GM19328 (cell line): ENCODE measurements around the gene KATNA1.
A peak's percentile ranks its signal among the peaks of the same experiment; 100 is the strongest.

Experiments
- ATAC-seq: cut with Tn5 transposase; IDR thresholded peaks from one replicate; pipeline ENCODE4 v1.9.1; 2021; ENCODE audit warnings: mild to moderate bottlenecking, moderate library complexity; ENCODE audit not compliant: unreplicated experiment

Gene KATNA1

DNA sequence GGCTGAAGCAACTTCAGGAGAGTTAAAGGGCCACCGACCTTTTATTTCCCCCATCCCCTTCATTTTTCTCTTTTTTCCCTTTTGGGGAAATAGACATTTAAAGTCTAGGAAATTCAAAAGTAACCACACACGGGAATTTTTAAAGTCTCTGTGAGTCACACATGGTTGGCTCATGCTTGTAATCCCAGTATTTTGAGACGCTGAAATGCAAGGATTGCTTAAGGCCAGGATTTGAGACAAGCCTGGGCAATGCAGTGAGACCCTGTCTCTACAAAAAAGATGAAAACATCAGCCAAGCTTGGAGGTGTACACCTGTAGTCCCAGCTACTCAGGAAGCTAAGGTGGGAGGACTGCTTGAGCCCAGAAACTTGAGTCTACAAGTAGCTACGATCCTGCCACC is 34.2 kb downstream of the KATNA1 start:
- ATAC-seq: no peak

DNA sequence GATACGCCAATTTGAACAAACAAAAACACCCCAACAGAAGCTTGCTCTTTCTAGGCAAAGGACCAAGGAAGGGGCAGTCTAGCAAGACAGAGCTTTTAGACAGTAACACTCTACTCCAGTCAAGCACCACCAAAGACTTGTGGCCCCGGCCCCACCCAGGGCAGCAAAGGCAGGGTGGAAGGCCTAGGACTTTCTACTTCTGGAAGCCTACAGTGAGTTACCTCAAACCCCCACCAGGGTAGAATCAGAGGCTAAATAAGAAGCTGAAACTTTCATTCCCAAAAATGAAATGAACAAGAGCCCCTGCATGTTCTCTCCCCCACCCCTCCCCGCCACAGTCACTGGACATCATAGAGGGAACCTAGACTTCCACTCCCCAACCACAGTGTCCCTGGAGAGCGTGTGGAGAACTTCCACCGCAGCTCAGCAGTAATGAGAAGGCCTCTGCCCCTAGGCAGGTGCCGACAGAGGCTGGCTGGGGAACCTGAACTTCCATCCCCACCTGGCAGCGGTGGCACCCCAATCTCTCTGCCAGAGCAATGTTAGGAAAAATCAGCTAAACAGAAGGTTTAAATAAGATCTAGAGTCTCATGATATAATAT is 40.0 kb downstream of the KATNA1 start:
- ATAC-seq: no peak

DNA sequence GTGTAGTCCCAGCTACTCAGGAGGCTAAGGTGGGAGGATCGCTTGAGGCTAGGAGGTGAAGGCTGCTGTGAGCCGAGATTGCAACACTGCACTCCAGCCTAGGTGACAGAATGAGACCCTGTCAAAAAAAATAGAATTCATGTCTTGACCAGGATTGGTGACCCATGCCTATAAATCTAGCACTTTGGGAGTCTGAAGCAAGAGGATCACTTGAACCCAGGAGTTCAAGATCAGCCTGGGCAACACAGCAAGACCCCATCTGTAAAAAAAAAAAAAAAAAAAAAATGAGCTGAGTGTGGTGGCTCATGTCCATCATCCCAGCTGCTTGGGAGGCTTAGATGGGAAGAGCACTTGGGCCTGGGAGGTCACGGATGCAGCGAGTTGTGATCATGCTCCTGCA is 48.0 kb downstream of the KATNA1 start:
- no peak for ATAC-seq

DNA sequence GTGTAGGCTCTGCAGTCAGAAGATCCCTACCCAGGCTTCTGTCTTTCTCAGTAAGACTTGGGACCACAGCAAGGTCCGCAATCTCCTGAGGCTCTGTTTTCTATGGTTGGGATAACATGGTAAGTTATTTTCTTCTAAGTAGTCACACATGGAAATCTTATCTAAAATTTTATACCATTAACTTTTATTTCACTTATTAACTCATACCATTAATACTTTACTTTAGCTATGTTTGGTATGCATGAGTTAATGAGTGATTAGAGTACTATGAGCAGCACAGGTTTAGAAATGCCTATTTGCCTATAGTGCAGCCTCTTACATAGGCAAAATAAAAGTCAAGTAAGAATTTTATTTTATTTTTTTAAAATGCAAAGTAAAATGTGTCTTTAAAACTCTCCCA is 55.1 kb downstream of the KATNA1 start:
- ATAC-seq: no peak

DNA sequence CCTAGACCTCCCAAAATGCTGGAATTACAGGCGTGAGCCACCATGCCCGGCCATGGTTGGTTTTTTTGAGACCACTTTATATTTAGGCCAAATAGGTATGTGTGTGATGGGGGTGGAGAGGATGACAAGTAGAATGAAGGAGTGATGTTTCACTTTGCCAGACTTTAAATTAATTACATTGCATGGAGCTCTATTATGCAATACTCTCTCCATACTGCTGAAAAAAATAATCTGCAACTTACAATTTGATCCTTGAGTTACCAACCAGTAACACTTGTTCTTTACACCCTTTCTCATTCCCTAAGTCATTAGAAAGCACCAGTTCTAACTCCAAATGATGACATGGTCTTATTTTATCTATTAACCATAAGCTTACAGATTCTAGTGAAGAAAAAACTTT is 55.5 kb downstream of the KATNA1 start:
- ATAC-seq: no peak

DNA sequence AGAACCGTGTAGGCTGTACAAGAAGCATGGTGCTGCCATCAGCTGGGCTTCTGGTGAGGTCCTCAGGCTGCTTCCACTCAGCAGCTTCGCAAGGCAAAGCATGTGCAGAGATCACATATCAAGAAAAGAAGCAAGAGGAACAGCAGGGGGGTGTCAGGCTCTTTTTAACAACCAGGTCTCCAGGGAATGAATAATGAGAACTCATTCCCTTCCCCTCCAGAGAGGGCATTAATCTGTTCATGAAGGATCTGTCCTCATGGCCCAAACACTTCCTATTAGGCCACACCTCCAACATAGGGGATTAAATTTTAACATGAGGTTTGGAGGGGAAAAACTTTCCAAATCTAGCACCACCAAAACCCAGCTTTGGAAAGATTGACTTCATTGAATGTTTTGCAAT is 62.4 kb downstream of the KATNA1 start:
- no peak for ATAC-seq

DNA sequence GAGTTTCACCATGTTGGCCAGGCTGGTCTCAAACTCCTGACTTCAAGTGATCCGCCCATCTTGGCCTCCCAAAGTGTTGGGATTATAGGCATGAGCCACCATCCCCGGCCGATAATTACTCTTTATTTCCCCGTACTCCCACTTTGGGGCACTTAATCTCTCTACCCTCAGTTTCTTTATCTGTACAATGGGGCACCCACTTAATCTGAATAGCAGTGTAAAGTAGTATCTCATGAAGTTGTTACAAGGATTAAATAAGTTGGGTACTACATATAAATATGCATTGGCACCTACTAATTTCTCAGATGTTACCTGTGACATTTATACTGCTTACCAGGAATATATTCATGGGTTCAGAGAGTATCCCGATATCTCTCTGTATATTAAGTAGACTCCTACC is 67.2 kb downstream of the KATNA1 start:
- no peak for ATAC-seq

DNA sequence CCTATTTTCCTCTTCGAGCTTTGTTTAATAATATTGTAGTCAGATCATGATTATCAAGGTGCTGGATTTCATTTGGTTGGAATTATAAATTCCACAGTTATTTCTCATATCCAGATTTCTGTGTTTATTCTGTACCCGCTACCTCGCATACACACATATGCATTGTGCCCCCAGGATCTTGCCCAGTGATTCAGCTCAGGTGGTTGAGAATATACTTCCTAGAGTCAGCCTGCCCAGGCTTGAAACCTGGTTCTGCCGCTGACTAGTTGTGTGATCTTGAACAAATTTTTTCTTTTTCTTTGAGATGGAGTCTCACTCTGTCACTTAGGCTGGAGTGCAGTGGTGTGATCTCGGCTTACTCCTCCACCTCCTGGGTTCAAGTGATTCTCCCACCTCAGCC is 67.6 kb downstream of the KATNA1 start:
- no peak for ATAC-seq

DNA sequence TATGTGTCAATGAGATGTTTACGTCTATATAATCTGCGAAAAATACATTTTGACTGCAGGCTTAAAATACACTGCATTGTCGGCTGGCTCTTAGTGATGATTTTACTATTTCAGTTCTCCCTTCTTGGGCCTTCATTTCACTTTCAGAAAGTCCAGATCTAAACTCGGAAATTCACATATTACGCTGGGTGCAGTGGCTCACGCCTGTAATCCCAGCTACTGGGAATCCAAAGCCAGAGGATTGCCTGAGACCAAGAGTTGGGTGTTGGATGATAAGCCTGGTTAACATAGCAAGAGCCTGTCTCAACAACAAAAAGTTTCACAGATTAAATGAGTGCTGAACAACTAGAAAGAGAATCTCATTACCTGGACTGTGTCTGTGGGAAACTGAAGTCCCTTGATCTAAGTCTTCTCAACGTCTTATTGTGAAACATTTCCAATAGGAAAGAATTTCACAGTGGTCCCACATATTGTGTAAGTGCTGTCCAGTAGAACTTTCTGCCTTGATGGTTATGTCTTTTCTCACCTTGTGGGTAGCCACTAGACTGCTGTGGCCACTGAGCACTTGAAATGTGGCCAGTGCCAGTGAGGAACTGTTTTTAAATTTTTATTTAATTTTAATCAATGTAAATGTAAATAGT is 80.4 kb downstream of the KATNA1 start:
- no peak for ATAC-seq

DNA sequence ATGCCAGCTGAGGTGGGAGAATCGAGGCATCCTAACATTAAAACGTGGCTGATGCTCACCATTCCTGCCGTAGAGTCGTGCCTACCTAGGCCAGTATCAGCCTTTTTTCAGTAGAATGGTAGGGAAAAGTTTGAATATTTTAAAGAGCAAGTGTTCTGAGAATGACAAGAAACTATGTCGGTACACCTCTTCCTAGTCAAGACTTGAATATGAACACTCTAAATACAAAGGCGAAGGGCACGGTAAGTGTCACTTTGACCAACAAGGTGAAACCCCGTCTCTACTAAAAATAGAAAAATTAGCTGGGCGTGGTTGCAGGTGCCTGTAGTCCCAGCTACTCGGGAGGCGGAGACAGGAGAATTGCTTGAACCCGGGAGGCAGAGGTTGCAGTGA is 81.3 kb downstream of the KATNA1 start:
- no peak for ATAC-seq

DNA sequence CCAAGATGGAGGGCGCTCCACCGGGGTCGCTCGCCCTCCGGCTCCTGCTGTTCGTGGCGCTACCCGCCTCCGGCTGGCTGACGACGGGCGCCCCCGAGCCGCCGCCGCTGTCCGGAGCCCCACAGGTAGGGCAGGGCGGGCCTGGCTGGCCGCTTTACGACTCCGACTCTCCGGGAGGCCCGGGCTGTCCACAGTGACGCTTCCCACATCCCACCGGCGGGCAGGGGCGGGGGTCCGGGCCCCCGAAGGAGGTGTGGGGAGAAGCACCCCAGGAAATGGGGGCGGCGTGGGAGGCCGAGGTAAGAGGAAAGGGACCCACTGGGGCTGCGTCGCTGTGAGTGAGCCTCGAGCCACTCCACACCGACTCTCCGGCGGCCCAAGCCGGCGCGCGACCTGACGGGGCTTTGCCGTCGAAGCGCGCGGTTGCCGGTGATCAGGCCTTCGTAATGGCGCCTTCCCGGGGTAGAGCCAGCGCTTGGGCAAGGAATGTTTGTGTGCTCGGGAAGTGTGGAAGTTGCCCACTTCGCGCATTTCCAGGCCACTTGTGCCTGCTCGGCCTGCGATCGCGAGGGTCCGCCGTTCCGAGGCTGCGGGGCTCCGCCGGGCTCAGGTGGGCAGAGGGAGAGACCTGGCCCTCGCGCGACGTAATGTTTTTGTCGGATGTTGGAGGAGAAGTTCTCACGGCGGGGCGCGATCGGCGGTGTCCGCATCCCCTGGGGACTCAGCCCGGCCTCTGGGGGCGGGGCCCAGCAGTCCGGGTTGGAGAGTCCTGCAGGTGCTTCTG is 81.9 kb downstream of the KATNA1 start:
- peak; percentile 18 for ATAC-seq

DNA sequence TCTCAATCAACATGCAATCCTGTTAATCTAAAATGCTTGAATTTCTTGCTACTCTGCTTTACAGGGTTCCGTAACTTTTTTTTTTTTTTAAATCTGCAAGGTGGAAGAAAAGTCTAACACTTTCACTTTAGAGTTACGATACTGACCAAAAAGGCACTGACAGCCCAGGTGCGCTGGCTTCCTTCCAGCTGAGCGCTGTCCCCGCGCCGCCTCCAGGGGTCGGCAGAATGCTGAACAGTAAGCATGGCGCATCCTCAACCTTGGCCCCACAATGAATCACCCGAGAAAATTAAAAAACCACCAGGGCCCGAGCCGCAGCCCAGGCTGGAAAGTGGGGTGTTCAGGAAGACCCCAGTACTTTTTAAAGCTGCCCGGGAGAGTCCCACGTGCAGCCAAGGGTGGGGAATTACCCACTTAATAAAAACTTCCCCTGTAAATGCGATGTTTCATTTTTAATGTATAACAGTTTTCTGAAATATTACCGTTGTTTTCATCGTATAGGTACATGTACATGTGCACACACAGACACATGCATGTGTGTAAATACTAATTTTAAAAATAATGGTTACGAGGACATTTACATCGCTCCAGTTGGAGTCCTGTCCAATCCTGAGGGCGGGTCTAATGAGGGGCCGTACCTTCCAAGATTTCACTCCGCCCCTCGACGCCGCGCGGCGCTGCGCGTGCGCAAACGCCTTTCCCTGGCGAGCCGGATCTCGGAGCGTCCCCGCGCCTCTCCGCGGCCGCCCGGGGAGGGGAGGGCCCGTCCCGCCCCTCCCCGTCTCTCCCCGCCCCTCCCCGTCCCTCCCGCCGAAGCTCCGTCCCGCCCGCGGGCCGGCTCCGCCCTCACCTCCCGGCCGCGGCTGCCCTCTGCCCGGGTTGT is 82.7 kb downstream of the KATNA1 start, which contains the start of gene GINM1:
TSS of gene GINM1 (plus strand) at position 849 of the 883 bp plus-strand sequence. CDS start 40 bp downstream, outside the sequence.
- ATAC-seq: peak; percentile 84

DNA sequence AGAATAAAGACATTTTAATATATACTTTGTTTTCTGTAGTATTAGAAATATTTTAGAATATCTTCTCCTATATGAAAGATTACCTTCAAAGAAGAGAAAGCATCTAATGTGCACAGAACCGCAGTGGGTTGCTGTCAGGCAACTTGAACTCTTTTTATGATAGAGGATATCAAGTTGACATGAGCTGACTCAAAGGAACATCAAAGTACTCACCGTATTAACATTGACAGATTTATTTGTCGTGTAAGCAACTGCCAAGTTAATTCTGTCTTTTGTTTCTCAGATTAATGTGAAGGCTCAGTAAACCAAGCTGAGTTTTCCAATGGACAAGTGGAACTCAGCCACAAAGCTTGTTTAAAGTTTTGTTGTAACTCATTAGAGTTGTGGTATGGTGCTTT is 84.6 kb downstream of the KATNA1 start:
- no peak for ATAC-seq

DNA sequence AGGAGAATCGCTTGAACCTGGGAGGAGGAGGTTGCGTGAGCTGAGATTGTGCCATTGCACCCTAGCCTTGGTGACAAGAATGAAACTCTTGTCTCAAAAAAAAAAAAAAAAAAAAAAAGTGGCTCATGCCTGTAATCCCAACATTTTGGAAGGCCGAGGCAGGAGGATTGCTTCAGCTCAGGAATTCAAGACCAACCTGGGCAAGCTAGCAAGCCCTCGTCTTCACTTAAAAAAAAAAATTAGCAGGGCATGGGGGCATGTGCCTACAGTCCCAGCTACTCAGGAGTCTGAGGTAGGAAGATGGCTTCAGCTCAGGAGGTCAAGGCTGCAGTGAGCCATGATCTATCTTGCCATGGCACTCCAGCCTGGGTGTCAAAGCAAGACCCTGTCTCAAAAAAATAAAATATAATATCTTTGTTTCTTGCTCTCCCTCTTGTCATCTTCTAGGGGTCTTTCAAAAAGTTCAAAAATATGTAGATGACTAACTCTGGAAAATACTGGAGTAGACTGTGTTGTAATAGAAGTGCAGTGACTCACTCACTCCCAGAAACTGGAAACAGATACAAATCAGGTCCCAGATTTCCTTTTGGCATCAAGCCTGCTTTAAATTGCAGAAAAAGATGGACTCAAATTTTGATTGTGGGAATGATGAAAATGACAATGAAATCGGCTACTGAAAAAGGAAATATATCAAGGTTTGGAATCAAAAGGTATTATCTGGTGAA is 85.1 kb downstream of the KATNA1 start:
- ATAC-seq: no peak

DNA sequence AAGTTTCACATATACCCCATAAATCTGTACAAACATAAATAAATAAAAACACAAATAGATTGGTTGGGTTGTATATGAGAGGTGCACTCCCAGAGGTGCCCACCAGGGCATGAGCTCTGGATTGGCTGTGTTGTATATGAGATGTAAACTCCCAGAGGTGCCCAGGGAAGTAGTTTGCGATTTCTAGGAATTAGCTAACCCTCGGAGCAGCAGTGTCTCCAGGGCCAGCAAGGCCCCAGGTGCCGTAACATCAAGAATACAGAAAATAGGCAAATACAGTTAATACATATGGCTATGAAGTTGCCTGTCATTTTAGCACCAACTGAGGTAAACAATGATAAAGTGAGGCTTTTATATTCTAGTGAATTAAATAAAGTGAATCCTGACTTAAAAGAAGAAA is 87.8 kb downstream of the KATNA1 start:
- ATAC-seq: no peak

DNA sequence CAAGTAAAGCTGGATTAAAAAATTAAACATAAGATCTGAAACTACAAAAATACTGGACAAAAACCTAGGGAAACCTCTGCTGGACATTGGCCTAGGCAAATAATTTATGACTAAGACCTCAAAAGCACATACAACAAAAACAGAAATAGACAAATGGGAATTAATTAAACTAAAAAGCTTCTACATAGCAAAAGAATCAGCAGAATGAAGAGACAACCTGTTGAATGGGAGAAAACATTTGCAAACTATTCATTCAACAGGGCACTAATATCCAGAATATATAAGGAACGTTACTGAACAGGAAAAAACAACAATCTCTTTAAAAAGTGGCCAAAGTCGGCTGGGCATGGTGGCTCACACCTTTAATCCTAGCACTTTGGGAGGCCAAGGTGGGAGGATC is 89.1 kb downstream of the KATNA1 start:
- ATAC-seq: no peak

DNA sequence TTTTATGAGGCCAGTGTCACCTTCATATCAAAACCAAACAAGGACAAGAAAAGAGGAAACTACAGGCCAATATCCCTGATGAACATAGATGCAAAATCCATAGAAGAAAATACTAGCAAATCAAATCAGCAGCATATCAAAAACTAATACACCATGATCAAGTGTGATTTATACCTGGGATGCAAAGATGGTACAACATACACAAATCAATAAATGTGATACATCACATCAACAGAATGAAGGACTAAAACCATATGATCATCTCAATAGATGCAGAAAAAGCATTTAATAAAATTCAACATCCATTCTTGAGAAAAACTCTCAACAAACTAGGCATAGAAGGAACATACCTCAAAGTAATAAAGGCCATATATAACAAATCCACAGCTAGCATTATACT is 90.5 kb downstream of the KATNA1 start:
- no peak for ATAC-seq

DNA sequence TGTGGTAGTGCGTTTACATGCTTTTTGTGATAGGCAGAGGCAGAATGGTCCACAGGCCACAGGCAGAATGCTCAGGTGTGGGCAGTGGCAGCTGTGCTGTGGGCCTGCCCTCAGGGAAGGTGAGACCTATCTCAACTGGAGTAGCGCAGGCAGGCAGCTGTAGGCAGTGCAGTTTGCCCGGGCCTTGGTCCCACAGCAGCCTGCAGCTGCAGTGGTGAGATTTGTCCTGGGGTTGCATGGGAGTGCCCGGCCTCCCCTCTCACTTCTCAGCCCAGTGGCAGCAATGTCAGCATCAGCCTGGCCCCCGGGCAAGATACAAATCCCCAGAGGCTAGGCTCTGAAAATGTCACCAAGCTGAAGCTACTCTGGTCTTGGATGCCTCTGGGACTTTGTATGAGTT is 96.6 kb downstream of the KATNA1 start:
- no peak for ATAC-seq

DNA sequence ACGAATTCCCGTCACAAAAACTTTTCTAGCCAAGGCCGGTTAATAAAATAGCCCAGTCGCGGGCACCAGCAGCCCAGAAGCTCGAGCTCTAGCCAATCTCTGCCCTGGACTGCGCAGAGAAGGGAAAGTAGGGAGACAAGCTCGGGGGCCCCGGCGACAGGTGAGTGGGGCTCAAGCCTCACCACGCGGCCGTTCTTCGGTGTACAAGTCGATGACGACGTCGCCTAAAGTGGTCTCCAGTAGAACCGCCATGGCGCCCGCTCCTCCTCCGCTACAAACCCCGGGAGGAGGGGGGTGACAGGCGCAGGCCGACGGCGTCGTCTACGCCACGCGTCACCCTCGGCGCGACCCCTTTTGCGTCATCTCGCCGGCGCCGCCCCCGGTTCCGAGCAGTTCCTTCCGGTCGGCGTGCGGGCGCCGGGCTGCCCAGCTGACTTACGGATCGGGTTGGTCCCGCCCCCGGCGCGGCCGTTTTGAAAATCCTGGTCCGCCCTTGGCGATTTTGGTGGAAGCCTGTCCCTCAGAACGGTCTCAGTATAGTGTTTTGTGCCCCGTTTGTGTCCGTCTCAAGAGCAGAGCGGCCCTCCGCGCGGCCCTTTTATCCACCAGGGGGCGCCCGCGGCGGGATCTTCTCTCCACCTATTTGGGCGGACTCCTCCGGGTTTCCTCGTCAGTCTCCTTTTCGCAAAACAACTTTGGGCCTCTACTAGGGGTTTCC is 102.6 kb downstream of the KATNA1 start, which contains the start of gene PPIL4:
TSS of gene PPIL4 (minus strand) at position 290 of the 718 bp plus-strand sequence. CDS start at position 252, 38 bp downstream.
- ATAC-seq: peak; percentile 92

DNA sequence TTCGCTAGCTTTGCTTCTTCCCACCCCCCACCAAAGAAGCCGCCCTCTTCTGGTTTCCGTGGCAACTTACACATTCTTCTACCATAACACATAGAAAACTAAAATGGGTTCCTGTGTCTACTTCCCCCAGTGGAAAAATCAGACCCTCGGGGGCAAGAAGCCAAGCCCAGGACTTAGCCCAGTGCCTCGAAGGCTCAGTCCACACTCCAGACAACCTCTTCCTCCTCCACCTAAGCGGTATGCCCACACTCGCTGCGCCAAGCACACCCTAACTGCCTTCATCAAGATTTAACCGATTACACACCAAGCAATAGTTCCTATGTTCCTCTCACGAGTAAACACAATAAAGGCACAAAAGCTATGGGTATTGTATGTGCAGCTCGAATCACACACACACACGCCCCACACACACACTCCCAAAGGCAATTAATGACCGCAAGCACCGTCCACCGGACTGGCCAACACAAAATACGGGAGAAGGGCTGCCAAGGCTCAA is 103.2 kb downstream of the KATNA1 start:
- no peak for ATAC-seq
